ENCODE measurements around the gene CAMK1D.

The CAMK1D gene

DNA sequence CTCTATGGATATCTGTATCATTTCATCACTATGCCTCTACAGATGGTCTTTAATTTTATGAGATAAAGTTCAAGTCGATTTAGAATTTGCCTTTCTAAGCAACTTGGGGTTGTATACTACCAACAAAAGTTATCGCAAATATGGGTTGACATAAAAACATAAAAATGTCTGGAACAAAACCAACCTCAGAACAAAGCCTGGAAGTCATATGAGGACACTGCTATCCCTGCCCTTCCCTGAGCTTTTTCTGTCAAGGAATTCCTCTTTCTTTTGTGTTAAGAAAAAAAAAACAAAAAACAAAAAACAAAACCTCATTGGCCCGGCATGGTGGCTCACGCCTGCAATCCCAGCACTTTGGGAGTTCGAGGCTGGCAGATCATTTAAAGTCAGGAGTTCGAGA is 319.3 kb downstream of the CAMK1D start:
- Histone ChIP-seq H3K27ac (ENCODE audit: low read depth, low read length, poor library complexity, severe bottlenecking) (no peak overlapping the region), H3K36me3 (ENCODE audit: insufficient read depth, low read length) (no peaks in the 10 kb centered on the region), H3K4me1 (ENCODE audit: insufficient read depth, low read length, severe bottlenecking) (no peaks in the 10 kb centered on the region), H3K27me3 (ENCODE audit: insufficient read depth, low read length) (no peaks in the 10 kb centered on the region), H3F3A (ENCODE audit: insufficient read depth, low read length) (no peaks in the 10 kb centered on the region), H3K79me2 (ENCODE audit: insufficient read depth, low read length) (no peaks in the 10 kb centered on the region), H4K20me1 (ENCODE audit: insufficient read depth, low read length) (no peaks in the 10 kb centered on the region), H3K9me3 (ENCODE audit: low read length) (no peaks in the 10 kb centered on the region), H3K9me2 (ENCODE audit: low read depth, low read length) (no peaks in the 10 kb centered on the region), H3K4me2 (ENCODE audit: low read length) (no peak overlapping the region), H3K4me3 (ENCODE audit: low read depth, low read length, poor library complexity, severe bottlenecking) (no peak overlapping the region), H2AFZ (ENCODE audit: low read length) (no peak overlapping the region), H3K9ac (ENCODE audit: low read length) (no peak overlapping the region)
- no peak for TF ChIP-seq EZH2 (IDR thresholded peaks at IDR 0.05; ENCODE audit: borderline replicate concordance, low read length)
- TF ChIP-seq, protein P1, sequence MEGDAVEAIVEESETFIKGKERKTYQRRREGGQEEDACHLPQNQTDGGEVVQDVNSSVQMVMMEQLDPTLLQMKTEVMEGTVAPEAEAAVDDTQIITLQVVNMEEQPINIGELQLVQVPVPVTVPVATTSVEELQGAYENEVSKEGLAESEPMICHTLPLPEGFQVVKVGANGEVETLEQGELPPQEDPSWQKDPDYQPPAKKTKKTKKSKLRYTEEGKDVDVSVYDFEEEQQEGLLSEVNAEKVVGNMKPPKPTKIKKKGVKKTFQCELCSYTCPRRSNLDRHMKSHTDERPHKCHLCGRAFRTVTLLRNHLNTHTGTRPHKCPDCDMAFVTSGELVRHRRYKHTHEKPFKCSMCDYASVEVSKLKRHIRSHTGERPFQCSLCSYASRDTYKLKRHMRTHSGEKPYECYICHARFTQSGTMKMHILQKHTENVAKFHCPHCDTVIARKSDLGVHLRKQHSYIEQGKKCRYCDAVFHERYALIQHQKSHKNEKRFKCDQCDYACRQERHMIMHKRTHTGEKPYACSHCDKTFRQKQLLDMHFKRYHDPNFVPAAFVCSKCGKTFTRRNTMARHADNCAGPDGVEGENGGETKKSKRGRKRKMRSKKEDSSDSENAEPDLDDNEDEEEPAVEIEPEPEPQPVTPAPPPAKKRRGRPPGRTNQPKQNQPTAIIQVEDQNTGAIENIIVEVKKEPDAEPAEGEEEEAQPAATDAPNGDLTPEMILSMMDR (IDR thresholded peaks at IDR 0.05; ENCODE audit: low read length) = no peak

DNA sequence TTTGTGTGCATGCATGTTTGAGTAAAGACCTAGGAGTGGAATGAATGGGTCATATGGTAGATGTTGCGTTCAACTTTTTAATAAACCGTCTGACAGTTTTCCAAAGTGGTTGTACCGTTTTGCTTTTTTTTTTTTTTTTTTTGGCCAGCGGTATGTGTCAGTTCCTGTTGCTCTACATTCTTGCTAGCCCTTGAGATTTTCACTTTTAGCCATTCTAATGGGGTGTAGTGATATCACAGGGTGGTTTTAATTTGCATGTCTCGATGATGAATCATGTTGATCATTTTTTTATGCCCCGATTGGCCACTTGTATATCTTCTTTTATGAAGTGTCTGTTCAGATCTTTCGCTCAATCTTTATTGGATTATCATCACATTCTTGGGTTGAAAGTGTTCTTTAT is 320.7 kb downstream of the CAMK1D start:
- H3K9me3 ChIP-seq (ENCODE audit: low read length) = no peaks in the 10 kb centered on the region
- H3K36me3 ChIP-seq (ENCODE audit: insufficient read depth, low read length) = no peaks in the 10 kb centered on the region
- H3K9me2 ChIP-seq (ENCODE audit: low read depth, low read length) = no peaks in the 10 kb centered on the region
- H3K9ac ChIP-seq (ENCODE audit: low read length) = no peak overlapping the region
- H4K20me1 ChIP-seq (ENCODE audit: insufficient read depth, low read length) = no peaks in the 10 kb centered on the region
- H3K79me2 ChIP-seq (ENCODE audit: insufficient read depth, low read length) = no peaks in the 10 kb centered on the region
- no peaks in the 10 kb centered on the region for H3F3A ChIP-seq (ENCODE audit: insufficient read depth, low read length)
- no peaks in the 10 kb centered on the region for H3K27me3 ChIP-seq (ENCODE audit: insufficient read depth, low read length)
- no peak overlapping the region for H3K27ac ChIP-seq (ENCODE audit: low read depth, low read length, poor library complexity, severe bottlenecking)
- TF ChIP-seq, protein P1 (IDR thresholded peaks at IDR 0.05; ENCODE audit: low read length) = no peak
- TF ChIP-seq EZH2 (IDR thresholded peaks at IDR 0.05; ENCODE audit: borderline replicate concordance, low read length) = no peak
- H3K4me2 ChIP-seq (ENCODE audit: low read length) = no peak overlapping the region
- H3K4me3 ChIP-seq (ENCODE audit: low read depth, low read length, poor library complexity, severe bottlenecking) = no peak overlapping the region
- no peak overlapping the region for H2AFZ ChIP-seq (ENCODE audit: low read length)
- no peaks in the 10 kb centered on the region for H3K4me1 ChIP-seq (ENCODE audit: insufficient read depth, low read length, severe bottlenecking)

DNA sequence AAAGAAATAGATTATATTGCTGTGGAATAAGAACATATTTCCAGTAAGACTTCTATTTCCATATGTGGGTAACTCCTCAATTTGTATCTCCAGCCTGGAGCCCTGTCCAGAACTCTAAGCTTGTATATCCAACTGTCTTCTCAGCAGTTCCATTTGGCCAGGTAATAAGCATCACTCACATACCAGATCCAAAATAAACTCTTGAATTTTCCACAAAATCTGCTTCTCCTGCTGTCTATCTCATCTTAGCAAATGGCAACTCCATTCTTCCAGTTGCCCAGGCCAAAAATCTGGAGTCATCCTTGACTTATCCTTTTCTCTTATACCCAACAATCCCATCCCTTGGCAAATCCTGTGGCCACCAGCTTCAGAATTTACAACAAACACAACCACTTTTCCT is 325.8 kb downstream of the CAMK1D start:
- Histone ChIP-seq H3K4me2 (ENCODE audit: low read length) (no peak overlapping the region), H3K9ac (ENCODE audit: low read length) (no peak overlapping the region), H3K9me3 (ENCODE audit: low read length) (no peaks in the 10 kb centered on the region), H3K4me3 (ENCODE audit: low read depth, low read length, poor library complexity, severe bottlenecking) (no peak overlapping the region), H3K9me2 (ENCODE audit: low read depth, low read length) (no peaks in the 10 kb centered on the region), H3K4me1 (ENCODE audit: insufficient read depth, low read length, severe bottlenecking) (no peaks in the 10 kb centered on the region), H3K27ac (ENCODE audit: low read depth, low read length, poor library complexity, severe bottlenecking) (no peak overlapping the region), H3K79me2 (ENCODE audit: insufficient read depth, low read length) (no peaks in the 10 kb centered on the region), H3K36me3 (ENCODE audit: insufficient read depth, low read length) (no peaks in the 10 kb centered on the region), H3F3A (ENCODE audit: insufficient read depth, low read length) (no peaks in the 10 kb centered on the region), H3K27me3 (ENCODE audit: insufficient read depth, low read length) (no peaks in the 10 kb centered on the region), H2AFZ (ENCODE audit: low read length) (no peak overlapping the region), H4K20me1 (ENCODE audit: insufficient read depth, low read length) (no peaks in the 10 kb centered on the region)
- no peak for TF ChIP-seq EZH2 (IDR thresholded peaks at IDR 0.05; ENCODE audit: borderline replicate concordance, low read length)

DNA sequence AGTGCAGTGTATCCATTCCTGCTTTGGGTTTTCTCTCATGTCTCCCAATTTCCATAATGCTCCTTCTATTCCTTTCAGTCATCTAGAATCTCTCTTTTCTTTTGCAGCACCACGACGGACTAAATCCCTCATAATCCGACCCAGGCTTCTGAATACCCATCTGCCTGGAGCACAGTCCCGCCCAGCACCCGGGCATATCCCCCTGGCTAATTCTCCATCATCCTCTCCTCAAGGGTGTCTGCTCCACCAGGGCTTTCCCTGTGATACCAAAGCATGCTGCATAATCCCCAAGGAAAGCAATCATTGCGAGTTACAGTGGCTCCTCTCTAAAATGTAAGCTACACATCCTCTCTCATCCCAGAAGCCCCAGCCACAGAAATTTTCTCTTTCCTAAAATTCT is 330.3 kb downstream of the CAMK1D start:
- no peaks in the 10 kb centered on the region for H3K4me1 ChIP-seq (ENCODE audit: insufficient read depth, low read length, severe bottlenecking)
- no peaks in the 10 kb centered on the region for H3K79me2 ChIP-seq (ENCODE audit: insufficient read depth, low read length)
- H3K9me2 ChIP-seq (ENCODE audit: low read depth, low read length) = no peaks in the 10 kb centered on the region
- H3K36me3 ChIP-seq (ENCODE audit: insufficient read depth, low read length) = no peaks in the 10 kb centered on the region
- no peak overlapping the region for H2AFZ ChIP-seq (ENCODE audit: low read length)
- H3K9me3 ChIP-seq (ENCODE audit: low read length) = no peaks in the 10 kb centered on the region
- no peak overlapping the region for H3K27ac ChIP-seq (ENCODE audit: low read depth, low read length, poor library complexity, severe bottlenecking)
- no peak overlapping the region for H3K4me3 ChIP-seq (ENCODE audit: low read depth, low read length, poor library complexity, severe bottlenecking)
- H3K9ac ChIP-seq (ENCODE audit: low read length) = no peak overlapping the region
- no peak overlapping the region for H3K4me2 ChIP-seq (ENCODE audit: low read length)
- 0 out of 2 replicates have a peak, but pooled peaks cover 6% of the 10 kb centered on the region for H3K27me3 ChIP-seq (ENCODE audit: insufficient read depth, low read length)
- TF ChIP-seq, protein P1 (IDR thresholded peaks at IDR 0.05; ENCODE audit: low read length) = no peak
- no peak for TF ChIP-seq EZH2 (IDR thresholded peaks at IDR 0.05; ENCODE audit: borderline replicate concordance, low read length)
- H4K20me1 ChIP-seq (ENCODE audit: insufficient read depth, low read length) = no peaks in the 10 kb centered on the region
- H3F3A ChIP-seq (ENCODE audit: insufficient read depth, low read length) = no peaks in the 10 kb centered on the region
